AML-193 (cell line): Measurements from ENCODE around the gene PCNT.

Source experiments
- DNase-seq, 2 experiments: peaks; one replicate each; lab custom pipeline; 2025; lab: John Stamatoyannopoulos, UW

Gene PCNT

GRCh38 chr21:46323710-46324389 lies at the start of gene PCNT, which contains the start of gene C21orf58:
PCNT (plus strand) TSS chr21:46324156; CDS start chr21:46324229, 73 bp downstream.
C21orf58 (minus strand) TSS chr21:46323870; CDS start chr21:46322738, 1,132 bp downstream.
- peak; percentile 93 to 96 for DNase-seq

- no peak for DNase-seq
Measured at GRCh38 chr21:46274797-46275390, 49.1 kb upstream of the PCNT start.

GRCh38 chr21:46284077-46284644 lies 39.8 kb upstream of the PCNT start:
- DNase-seq: peak; percentile 29 to 41

- DNase-seq: no peak
Measured at GRCh38 chr21:46284733-46285132, 39.2 kb upstream of the PCNT start.

- peak in 1 of 2 experiments; percentile 24 for DNase-seq
Measured at GRCh38 chr21:46285206-46285661, 38.7 kb upstream of the PCNT start, which contains the start of gene MCM3AP. MCM3AP (minus strand) TSS chr21:46285611; CDS start chr21:46285286, 325 bp downstream.

- DNase-seq: peak; percentile 44 to 59
Measured at GRCh38 chr21:46285761-46286647, 38.0 kb upstream of the PCNT start, which contains the start of gene YBEY. YBEY (plus strand) TSS chr21:46286342; CDS start chr21:46286914, 572 bp downstream.

GRCh38 chr21:46286648-46287002 lies 37.3 kb upstream of the PCNT start:
- DNase-seq: peak; percentile 38 to 59

- no peak for DNase-seq
Measured at GRCh38 chr21:46287541-46287940, 36.4 kb upstream of the PCNT start.

GRCh38 chr21:46289655-46290179 lies 34.2 kb upstream of the PCNT start:
- no peak for DNase-seq

- DNase-seq: no peak
Measured at GRCh38 chr21:46291561-46291960, 32.4 kb upstream of the PCNT start.

GRCh38 chr21:46294647-46295176 lies 29.2 kb upstream of the PCNT start:
- no peak for DNase-seq

GRCh38 chr21:46295177-46295770 lies 28.7 kb upstream of the PCNT start:
- no peak for DNase-seq

GRCh38 chr21:46295996-46296752 lies 27.8 kb upstream of the PCNT start:
- peak; percentile 60 to 65 for DNase-seq

- DNase-seq: no peak
Measured at GRCh38 chr21:46297338-46298271, 26.4 kb upstream of the PCNT start.

GRCh38 chr21:46299167-46299566 lies 24.8 kb upstream of the PCNT start:
- no peak for DNase-seq

GRCh38 chr21:46301759-46302158 lies 22.2 kb upstream of the PCNT start:
- DNase-seq: no peak

GRCh38 chr21:46304437-46304836 lies 19.5 kb upstream of the PCNT start:
- DNase-seq: no peak

GRCh38 chr21:46304955-46305354 lies 19.0 kb upstream of the PCNT start:
- no peak for DNase-seq

GRCh38 chr21:46307625-46308024 lies 16.3 kb upstream of the PCNT start:
- no peak for DNase-seq
